GM23248 (cell line): ENCODE data around the gene IQGAP1. TPM values are rescaled to one million over a fixed set of nuclear protein-coding genes. Genes with fewer than 3 reads are reported as not detected.

Source experiments
- DNase-seq: peaks from one replicate; pipeline ENCODE4 v3.0.0-alpha.2; 2015
- H2AFZ ChIP-seq: fragments of 200-600 bp; sonication (generic); 2 replicates; pipeline ENCODE4 v1.6.1; 2016; ENCODE audit warnings: antibody characterized with exemption
- H3F3A ChIP-seq: fragments of 200-600 bp; sonication (generic); 2 replicates; pipeline ENCODE4 v1.6.1; 2016; ENCODE audit warnings: mild to moderate bottlenecking, antibody characterized with exemption, mixed run types; ENCODE audit not compliant: insufficient read depth
- H3K27ac ChIP-seq: fragments of 200-600 bp; sonication (generic); 2 replicates; pipeline ENCODE4 v1.5.1; 2016; ENCODE audit warnings: mild to moderate bottlenecking
- H3K27me3 ChIP-seq: fragments of 200-600 bp; sonication (generic); replicated peaks from 2 replicates; pipeline ENCODE4 v1.6.1; 2016; ENCODE audit warnings: mild to moderate bottlenecking; ENCODE audit not compliant: insufficient read depth
- H3K36me3 ChIP-seq: fragments of 200-600 bp; sonication (generic); 2 replicates; pipeline ENCODE4 v1.6.1; 2016; ENCODE audit warnings: low read depth, mild to moderate bottlenecking
- H3K4me1 ChIP-seq: fragments of 200-600 bp; sonication (generic); 2 replicates; pipeline ENCODE4 v1.6.1; 2016; ENCODE audit warnings: mild to moderate bottlenecking; ENCODE audit not compliant: insufficient read depth
- H3K4me2 ChIP-seq: fragments of 200-600 bp; sonication (generic); one replicate; pipeline ENCODE4 v1.6.1; 2016; ENCODE audit warnings: mild to moderate bottlenecking; ENCODE audit not compliant: unreplicated experiment
- H3K4me3 ChIP-seq: fragments of 200-600 bp; sonication (generic); 2 replicates; pipeline ENCODE4 v1.5.1; 2016; ENCODE audit warnings: mild to moderate bottlenecking
- H3K79me2 ChIP-seq: fragments of 200-600 bp; sonication (generic); 2 replicates; pipeline ENCODE4 v1.6.1; 2016; ENCODE audit warnings: mild to moderate bottlenecking; ENCODE audit not compliant: insufficient read depth
- H3K9ac ChIP-seq: fragments of 200-600 bp; sonication (generic); 2 replicates; pipeline ENCODE4 v1.6.1; 2016; ENCODE audit warnings: mild to moderate bottlenecking
- H3K9me2 ChIP-seq: fragments of 200-600 bp; sonication (generic); 2 replicates; pipeline ENCODE4 v1.6.1; 2016; ENCODE audit warnings: mixed run types, mild to moderate bottlenecking, moderate library complexity; ENCODE audit not compliant: insufficient read depth
- H3K9me3 ChIP-seq: fragments of 200-600 bp; sonication (generic); one replicate; pipeline ENCODE4 v1.6.1; 2017; ENCODE audit warnings: low read depth
- H4K20me1 ChIP-seq: fragments of 200-600 bp; sonication (generic); 2 replicates; pipeline ENCODE4 v1.6.0; 2016; ENCODE audit not compliant: insufficient read depth
- EZH2 ChIP-seq: fragments of 200-600 bp; sonication (generic); IDR thresholded peaks from 2 replicates; pipeline ENCODE4 v1.6.1; 2018; ENCODE audit warnings: antibody characterized with exemption, mild to moderate bottlenecking; ENCODE audit not compliant: insufficient read depth, poor library complexity, severe bottlenecking
- EZH2phosphoT487 ChIP-seq: fragments of 200-600 bp; sonication (generic); IDR thresholded peaks from 2 replicates; pipeline ENCODE4 v1.6.1; 2018; ENCODE audit warnings: antibody characterized with exemption, moderate library complexity, mild to moderate bottlenecking, low read depth; ENCODE audit not compliant: insufficient read depth
- WGBS, 2 experiments: methylation state at CpG; one replicate each; pipeline ENCODE4 v1.1.6; 2015 to 2017; ENCODE audit warnings: low lambda C conversion rate in 2 of 2, low coverage in 1 of 2; ENCODE audit errors: missing lambda C conversion rate in 2 of 2; 5-methylcytosine and 5-hydroxymethylcytosine counted together
- in situ Hi-C: fragments of 300-500 bp; cut with MboI; formaldehyde crosslinking; loops from 2 replicates; pipeline ENCODE4 v1.15.0; 2020
- polyA plus RNA-seq: library from polyadenylated mRNA; unstranded; fragments of >200 nt; fragmentation: Nextera tagmentation; extraction: Ambion mirVana; gene quantifications from 2 replicates; pipeline ENCODE4 v1.2.1, GENCODE V29; 2016
- total RNA-seq: library from RNA; depleted of rRNA; stranded (reverse); fragments of >200 nt; shearing (Covaris generic); gene quantifications from 2 replicates; pipeline ENCODE4 v1.2.3, GENCODE V29; 2014

The IQGAP1 gene
- total and polyA plus RNA-seq, 2 experiments from 2014 or later = 101 to 185 TPM

- in situ Hi-C loops = no loop called here
- no peak for DNase-seq
- no peak for TF ChIP-seq EZH2
- no peak for TF ChIP-seq EZH2phosphoT487
- Histone ChIP-seq H4K20me1 (no peaks in the 10 kb centered on the region), H3K4me3 (no peak overlapping the region), H3K9me3 (no peaks in the 10 kb centered on the region), H3K4me1 (no peaks in the 10 kb centered on the region), H3K27me3 (no peaks in the 10 kb centered on the region), H3K4me2 (no peak overlapping the region), H3F3A (peaks cover 10% of the 10 kb centered on the region; the same call in 1 of the 2 replicates), H3K36me3 (peaks cover 77% of the 10 kb centered on the region), H2AFZ (no peak overlapping the region), H3K79me2 (peaks cover 4% of the 10 kb centered on the region; the same call in 1 of the 2 replicates), H3K27ac (no peak overlapping the region), H3K9me2 (no peaks in the 10 kb centered on the region), H3K9ac (no peak overlapping the region)
- 92 to 95% methylated on average over 1 of the region's 1 CpG for WGBS, 2 experiments
These were observed 101.5 kb downstream of the IQGAP1 start for GRCh38 chr15:90489514-90489913.

DNA sequence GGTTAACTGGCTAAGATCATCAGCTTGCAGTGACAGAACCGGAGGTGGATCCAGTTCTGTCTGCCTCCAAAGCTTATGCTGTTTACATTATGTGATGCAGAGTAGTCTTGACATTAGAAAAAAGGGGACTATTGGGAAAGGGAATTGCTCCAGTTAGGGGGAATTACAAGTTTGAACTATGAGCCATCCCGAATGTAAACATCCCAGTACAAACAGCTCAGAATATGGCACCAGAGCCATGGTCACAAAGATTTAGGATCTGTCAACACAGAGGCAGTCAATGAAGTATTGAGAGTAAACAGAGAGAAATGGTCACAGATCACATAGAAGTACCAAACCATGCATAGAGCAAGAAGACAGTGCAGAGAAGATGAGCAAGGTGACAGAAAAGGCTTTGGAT is 101.9 kb downstream of the IQGAP1 start:
- 93 to 95% methylated on average over 2 of the region's 2 CpGs for WGBS, 2 experiments
- no peak overlapping the region for H3K9ac ChIP-seq
- no peaks in the 10 kb centered on the region for H4K20me1 ChIP-seq
- H3K9me3 ChIP-seq = no peaks in the 10 kb centered on the region
- no peak for DNase-seq
- no peak overlapping the region for H2AFZ ChIP-seq
- H3K27me3 ChIP-seq = no peaks in the 10 kb centered on the region
- H3K4me1 ChIP-seq = no peaks in the 10 kb centered on the region
- H3K9me2 ChIP-seq = no peaks in the 10 kb centered on the region
- H3K4me3 ChIP-seq = no peak overlapping the region
- TF ChIP-seq EZH2phosphoT487 (no peak), EZH2 (no peak)
- H3K79me2 ChIP-seq = no peaks in the 10 kb centered on the region; the same call in 1 of the 2 replicates
- in situ Hi-C loops = no loop called here
- H3F3A ChIP-seq = peaks cover 10% of the 10 kb centered on the region; the same call in 1 of the 2 replicates
- no peak overlapping the region for H3K27ac ChIP-seq
- peaks cover 77% of the 10 kb centered on the region for H3K36me3 ChIP-seq
- H3K4me2 ChIP-seq = no peak overlapping the region

DNA sequence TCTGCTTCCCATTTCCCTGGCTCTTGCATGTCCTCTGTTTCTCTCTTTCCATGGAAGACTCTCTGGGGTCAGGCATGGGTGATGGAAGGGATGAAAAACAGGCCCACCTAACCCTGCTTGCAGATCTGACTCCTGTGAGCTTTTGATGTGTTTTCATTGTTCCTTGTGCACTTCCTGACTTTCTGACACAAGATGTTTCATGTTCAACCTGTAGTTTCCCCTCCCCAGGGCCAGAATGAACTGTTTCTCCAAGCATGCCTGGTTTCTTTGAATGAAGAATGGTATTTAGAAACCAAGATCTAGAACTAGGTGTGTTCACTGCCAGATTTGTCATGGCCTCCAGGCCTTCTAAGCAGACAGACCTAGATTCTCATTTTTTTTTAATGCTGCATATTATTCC is 105.6 kb downstream of the IQGAP1 start:
- no peak for TF ChIP-seq EZH2
- H3K27me3 ChIP-seq = no peaks in the 10 kb centered on the region
- H3K79me2 ChIP-seq = no peaks in the 10 kb centered on the region; the same call in 1 of the 2 replicates
- no peak overlapping the region for H3K27ac ChIP-seq
- no peak for DNase-seq
- no peak overlapping the region for H3K4me2 ChIP-seq
- H3K9me2 ChIP-seq = no peaks in the 10 kb centered on the region
- no peak overlapping the region for H3K4me3 ChIP-seq
- H3K36me3 ChIP-seq = peaks cover 69% of the 10 kb centered on the region
- H4K20me1 ChIP-seq = no peaks in the 10 kb centered on the region
- H3K9ac ChIP-seq = no peak overlapping the region
- no peaks in the 10 kb centered on the region for H3K9me3 ChIP-seq
- in situ Hi-C loops = no loop called here
- H2AFZ ChIP-seq = no peak overlapping the region
- H3K4me1 ChIP-seq = no peaks in the 10 kb centered on the region
- H3F3A ChIP-seq = peaks cover 10% of the 10 kb centered on the region; the same call in 1 of the 2 replicates

DNA sequence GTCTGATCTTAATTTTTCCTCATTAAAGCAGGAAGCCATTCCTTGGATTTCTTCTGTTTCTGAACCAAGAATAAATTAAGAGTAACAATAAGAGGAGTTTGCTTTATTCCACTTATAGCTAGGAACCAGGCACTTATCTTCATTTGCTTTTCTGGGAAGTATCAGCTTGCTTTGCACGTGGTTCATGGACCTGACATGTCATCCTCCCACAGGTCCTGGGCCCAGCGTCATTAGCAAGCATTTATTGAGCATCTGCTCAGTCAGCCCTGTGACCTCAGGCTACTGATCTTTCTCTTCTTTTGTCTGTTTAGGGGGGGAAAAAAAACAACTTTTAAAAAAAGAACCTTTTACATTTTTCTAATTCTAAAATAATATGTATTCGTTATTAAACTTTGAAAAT is 107.0 kb downstream of the IQGAP1 start:
- Histone ChIP-seq H3K4me2 (no peak overlapping the region), H4K20me1 (no peaks in the 10 kb centered on the region), H3K4me1 (no peaks in the 10 kb centered on the region), H3K27me3 (no peaks in the 10 kb centered on the region), H3K36me3 (peaks cover 74% of the 10 kb centered on the region), H3F3A (peaks cover 1% of the 10 kb centered on the region; the same call in 1 of the 2 replicates), H3K9me2 (no peaks in the 10 kb centered on the region), H3K4me3 (no peak overlapping the region), H3K79me2 (no peaks in the 10 kb centered on the region; the same call in 1 of the 2 replicates), H3K27ac (peak overlapping the region; percentile 19; the same call in 1 of the 2 replicates), H2AFZ (no peak overlapping the region), H3K9me3 (no peaks in the 10 kb centered on the region), H3K9ac (no peak overlapping the region)
- in situ Hi-C loops = no loop called here
- TF ChIP-seq EZH2phosphoT487 = no peak
- TF ChIP-seq EZH2 = no peak
- peak; percentile 26 for DNase-seq
- WGBS, 2 experiments = 50 to 57% methylated on average over 3 of the region's 3 CpGs

DNA sequence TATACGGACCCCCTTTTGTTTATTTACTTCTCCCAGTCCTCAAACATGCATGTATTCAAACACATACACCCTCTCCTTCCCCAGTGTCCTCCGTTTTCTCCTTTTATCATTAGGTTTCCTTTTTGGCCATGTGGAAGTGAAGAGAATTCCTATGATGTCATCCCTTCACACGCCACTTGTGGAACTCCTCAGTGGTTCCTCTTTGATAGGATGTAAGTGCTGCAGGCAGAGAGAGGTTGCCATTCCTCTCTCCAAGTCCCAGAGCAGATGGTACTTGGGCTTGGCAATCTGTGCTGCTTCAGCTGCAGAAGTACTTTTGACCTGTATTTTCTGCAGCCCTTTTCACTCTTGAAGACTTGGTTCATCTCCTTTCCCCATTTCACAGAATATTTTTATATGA is 108.7 kb downstream of the IQGAP1 start:
- H2AFZ ChIP-seq = no peak overlapping the region
- no peak overlapping the region for H3K4me3 ChIP-seq
- DNase-seq = peak; percentile 11
- H3K4me2 ChIP-seq = no peak overlapping the region
- no peaks in the 10 kb centered on the region for H3K27me3 ChIP-seq
- TF ChIP-seq EZH2phosphoT487 (no peak), EZH2 (no peak)
- no peaks in the 10 kb centered on the region for H3K9me2 ChIP-seq
- no peaks in the 10 kb centered on the region for H4K20me1 ChIP-seq
- peaks cover 5% of the 10 kb centered on the region; the same call in 1 of the 2 replicates for H3F3A ChIP-seq
- H3K79me2 ChIP-seq = no peaks in the 10 kb centered on the region
- in situ Hi-C loops = no loop called here
- H3K4me1 ChIP-seq = no peaks in the 10 kb centered on the region
- no peaks in the 10 kb centered on the region for H3K9me3 ChIP-seq
- 62 to 63% methylated on average over 3 of the region's 3 CpGs for WGBS, 2 experiments
- peaks cover 81% of the 10 kb centered on the region for H3K36me3 ChIP-seq
- no peak overlapping the region for H3K9ac ChIP-seq
- H3K27ac ChIP-seq = no peak overlapping the region
